ENCODE data around the gene PEX5L. TPM values are rescaled to one million over a fixed set of nuclear protein-coding genes. Genes with fewer than 3 reads are reported as not detected.

The PEX5L gene
- total RNA-seq, 4 donors from 2014 or later, result 1.2 TPM; not detected in 3

DNA sequence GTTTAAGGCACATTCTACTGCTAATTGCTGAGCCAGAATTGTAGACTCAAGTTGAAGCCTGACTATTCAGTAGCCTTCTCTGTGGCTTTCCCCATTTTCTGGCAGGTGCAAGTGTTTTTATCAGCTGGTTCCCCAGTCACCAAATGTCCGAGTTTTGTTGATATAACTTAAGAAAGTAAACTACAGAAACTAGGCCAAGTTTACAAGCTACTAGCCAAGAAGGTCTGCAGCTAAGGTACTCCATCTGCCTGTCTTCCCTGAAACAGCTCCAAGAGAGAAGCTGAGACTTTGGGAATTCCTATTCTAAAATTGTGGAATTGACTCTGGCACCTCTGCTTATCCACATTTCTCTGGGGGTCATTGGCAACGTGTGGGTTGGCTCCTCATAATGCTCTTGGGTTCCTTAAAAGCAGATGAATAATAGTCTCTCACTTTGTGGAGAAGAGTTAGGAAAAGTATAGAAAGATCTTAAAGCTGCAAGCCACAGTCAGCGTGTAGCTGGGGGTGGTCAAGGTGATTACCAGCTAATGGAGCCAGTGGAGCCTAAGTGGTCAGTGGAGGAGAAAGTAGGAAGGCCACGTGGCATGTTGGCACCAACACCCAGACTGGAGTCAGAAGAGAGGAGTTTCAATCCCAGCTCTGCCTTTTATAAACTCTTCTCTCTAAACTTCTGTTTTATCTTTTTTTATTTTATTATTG, 128.8 kb downstream of the PEX5L start:
- Histone ChIP-seq H3K4me1 (no peaks in the 10 kb centered on the region), H3K4me3 (no peak overlapping the region), H3K9me3 (no peaks in the 10 kb centered on the region), H3K36me3 (no peaks in the 10 kb centered on the region), H3K27ac (no peak overlapping the region), H3K27me3 (peaks cover 5% of the 10 kb centered on the region)
- in situ Hi-C loops (cut with MboI; ENCODE audit: low pct_ligation_motif_present in 1 of 4, low pct_unique_long_range_greater_than_20kb in 1 of 4, low sequenced_read_pairs in 3 of 4) (no loop called here), intact Hi-C loops (cut with DNase I; ENCODE audit: low total_unique reads) (loop anchor here (5.0 kb wide), 1 partner anchor 1369 kb away; no protein-coding TSS in a partner anchor)
- TF ChIP-seq POLR2AphosphoS5 (IDR thresholded peaks at IDR 0.05) (no peak), EP300 (IDR thresholded peaks at IDR 0.05; ENCODE audit: low read depth) (no peak), POLR2A (IDR thresholded peaks at IDR 0.05) (no peak)
- TF ChIP-seq, protein P1, sequence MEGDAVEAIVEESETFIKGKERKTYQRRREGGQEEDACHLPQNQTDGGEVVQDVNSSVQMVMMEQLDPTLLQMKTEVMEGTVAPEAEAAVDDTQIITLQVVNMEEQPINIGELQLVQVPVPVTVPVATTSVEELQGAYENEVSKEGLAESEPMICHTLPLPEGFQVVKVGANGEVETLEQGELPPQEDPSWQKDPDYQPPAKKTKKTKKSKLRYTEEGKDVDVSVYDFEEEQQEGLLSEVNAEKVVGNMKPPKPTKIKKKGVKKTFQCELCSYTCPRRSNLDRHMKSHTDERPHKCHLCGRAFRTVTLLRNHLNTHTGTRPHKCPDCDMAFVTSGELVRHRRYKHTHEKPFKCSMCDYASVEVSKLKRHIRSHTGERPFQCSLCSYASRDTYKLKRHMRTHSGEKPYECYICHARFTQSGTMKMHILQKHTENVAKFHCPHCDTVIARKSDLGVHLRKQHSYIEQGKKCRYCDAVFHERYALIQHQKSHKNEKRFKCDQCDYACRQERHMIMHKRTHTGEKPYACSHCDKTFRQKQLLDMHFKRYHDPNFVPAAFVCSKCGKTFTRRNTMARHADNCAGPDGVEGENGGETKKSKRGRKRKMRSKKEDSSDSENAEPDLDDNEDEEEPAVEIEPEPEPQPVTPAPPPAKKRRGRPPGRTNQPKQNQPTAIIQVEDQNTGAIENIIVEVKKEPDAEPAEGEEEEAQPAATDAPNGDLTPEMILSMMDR (IDR thresholded peaks at IDR 0.05), result no peak
- 59 to 65% methylated on average over 4 of the region's 4 CpGs for WGBS, 2 donors (ENCODE audit: low coverage in 1 of 2)
- DNase-seq, result no peak

DNA sequence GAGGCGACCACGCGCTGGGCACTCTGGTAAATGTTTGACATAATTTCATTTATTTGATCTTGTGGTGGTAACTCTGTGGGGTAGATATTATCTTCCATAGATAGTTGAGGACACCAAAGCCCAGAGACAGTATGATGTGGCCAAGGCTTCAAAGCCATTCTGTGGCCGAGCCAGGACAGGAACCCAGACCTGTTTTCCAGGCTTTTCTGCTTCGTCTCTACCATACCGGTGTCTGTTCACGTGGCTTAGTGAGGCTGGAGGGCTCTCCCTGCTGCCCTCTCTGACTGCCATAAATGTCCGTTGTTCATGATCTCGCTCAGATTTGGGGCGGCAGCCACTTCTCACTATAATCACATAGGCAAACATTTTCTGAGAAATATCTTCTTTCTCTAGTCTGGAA, 134.7 kb downstream of the PEX5L start:
- Histone ChIP-seq H3K9me3 (no peaks in the 10 kb centered on the region), H3K4me1 (no peaks in the 10 kb centered on the region), H3K27ac (no peak overlapping the region), H3K27me3 (peaks cover 21% of the 10 kb centered on the region), H3K36me3 (no peaks in the 10 kb centered on the region), H3K4me3 (no peak overlapping the region)
- no peak for TF ChIP-seq POLR2A (IDR thresholded peaks at IDR 0.05)
- TF ChIP-seq, protein P1 (IDR thresholded peaks at IDR 0.05), result no peak
- no peak for TF ChIP-seq EP300 (IDR thresholded peaks at IDR 0.05; ENCODE audit: low read depth)
- no peak for TF ChIP-seq POLR2AphosphoS5 (IDR thresholded peaks at IDR 0.05)
- in situ Hi-C loops (cut with MboI; ENCODE audit: low pct_ligation_motif_present in 1 of 4, low pct_unique_long_range_greater_than_20kb in 1 of 4, low sequenced_read_pairs in 3 of 4) (no loop called here), intact Hi-C loops (cut with DNase I; ENCODE audit: low total_unique reads) (no loop called here)
- DNase-seq, result no peak
- 53 to 68% methylated on average over 6 to 10 of the region's 10 CpGs for WGBS, 2 donors (ENCODE audit: low coverage in 1 of 2)

DNA sequence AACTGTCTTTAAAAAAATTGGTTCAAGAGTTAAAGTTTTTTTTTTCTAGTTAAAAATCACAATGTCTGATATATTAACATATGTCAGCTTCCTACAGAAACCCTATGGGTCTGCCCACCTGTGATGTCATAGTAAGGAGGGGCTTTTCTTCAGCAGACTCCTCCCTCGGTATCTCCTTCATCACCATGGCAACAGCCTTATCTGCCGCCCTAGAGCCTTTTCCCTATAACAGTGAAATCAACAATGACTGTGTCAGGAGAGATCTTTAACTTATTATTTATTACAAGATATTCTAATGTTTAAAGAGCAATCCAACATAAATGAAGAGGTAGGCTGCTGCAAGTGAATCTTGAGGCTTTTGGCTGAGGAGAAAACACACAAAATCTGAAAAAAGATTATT, 138.7 kb downstream of the PEX5L start:
- TF ChIP-seq POLR2AphosphoS5 (IDR thresholded peaks at IDR 0.05) (no peak), POLR2A (IDR thresholded peaks at IDR 0.05) (no peak), EP300 (IDR thresholded peaks at IDR 0.05; ENCODE audit: low read depth) (no peak)
- TF ChIP-seq, protein P1 (IDR thresholded peaks at IDR 0.05), result no peak
- Histone ChIP-seq H3K4me3 (no peak overlapping the region), H3K9me3 (no peaks in the 10 kb centered on the region), H3K4me1 (no peaks in the 10 kb centered on the region), H3K27ac (no peak overlapping the region), H3K27me3 (peaks cover 17% of the 10 kb centered on the region), H3K36me3 (no peaks in the 10 kb centered on the region)
- DNase-seq, result no peak
- in situ Hi-C loops (cut with MboI; ENCODE audit: low pct_ligation_motif_present in 1 of 4, low pct_unique_long_range_greater_than_20kb in 1 of 4, low sequenced_read_pairs in 3 of 4) (no loop called here), intact Hi-C loops (cut with DNase I; ENCODE audit: low total_unique reads) (loop anchor here (5.0 kb wide), 1 partner anchor 401 kb away; no protein-coding TSS in a partner anchor)
- 6% methylated on average over 2 of the region's 2 CpGs; no CpG with 5 or more reads in 1 of the 2 donors for WGBS, 2 donors (ENCODE audit: low coverage in 1 of 2)

DNA sequence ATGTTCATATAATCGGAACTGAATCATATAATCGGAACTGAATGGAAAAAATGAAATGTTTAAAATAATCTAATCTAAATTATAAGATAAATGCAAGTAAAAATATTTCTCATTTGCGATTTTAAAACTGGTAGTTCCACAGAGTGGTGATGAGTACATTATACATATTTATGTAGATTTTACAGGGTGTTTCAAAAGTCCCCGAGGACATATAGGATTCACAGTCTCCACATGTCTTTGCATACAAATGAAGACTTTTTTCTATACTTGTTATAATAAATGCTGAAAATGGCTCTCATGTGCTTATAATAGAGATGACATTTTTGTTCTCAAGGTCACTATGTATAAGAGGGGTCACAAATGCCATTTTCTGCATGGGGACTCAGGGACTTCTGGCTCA, 139.5 kb downstream of the PEX5L start:
- Histone ChIP-seq H3K27me3 (peaks cover 17% of the 10 kb centered on the region), H3K4me1 (no peaks in the 10 kb centered on the region), H3K36me3 (no peaks in the 10 kb centered on the region), H3K27ac (no peak overlapping the region), H3K4me3 (no peak overlapping the region), H3K9me3 (no peaks in the 10 kb centered on the region)
- in situ Hi-C loops (cut with MboI; ENCODE audit: low pct_ligation_motif_present in 1 of 4, low pct_unique_long_range_greater_than_20kb in 1 of 4, low sequenced_read_pairs in 3 of 4), result no loop called here
- intact Hi-C loops (cut with DNase I; ENCODE audit: low total_unique reads), result loop anchor here (5.0 kb wide), 1 partner anchor 400 kb away; no protein-coding TSS in a partner anchor
- DNase-seq, result no peak
- TF ChIP-seq POLR2AphosphoS5 (IDR thresholded peaks at IDR 0.05) (no peak), EP300 (IDR thresholded peaks at IDR 0.05; ENCODE audit: low read depth) (no peak)
- 85 to 88% methylated on average over 4 of the region's 4 CpGs for WGBS, 2 donors (ENCODE audit: low coverage in 1 of 2)
